GM18507 (cell line): Measurements from ENCODE around the gene STK26.
"Not testable (repeated sequence)": the region's sequence is repeated elsewhere in the genome, so short reads cannot be mapped to it uniquely, and the experiment has no call there.

Experiments
- DNase-seq: peaks from one replicate; pipeline ENCODE4 v3.0.0; 2011; ENCODE audit warnings: low read depth; ENCODE audit not compliant: insufficient read length; ENCODE audit errors: extremely low spot score
- FAIRE-seq: peaks from 2 replicates; lab custom pipeline; 2011; peaks lifted over from hg19 to GRCh38; lab: Jason Lieb, UNC

Gene STK26

GRCh38 chrX:132033166-132033565 lies 10.1 kb downstream of the STK26 start:
- peak; percentile 66 for FAIRE-seq
- no peak for DNase-seq

GRCh38 chrX:132034648-132035047 lies 11.5 kb downstream of the STK26 start:
- DNase-seq (no peak), FAIRE-seq (peak; percentile 55)

- no peak for FAIRE-seq
- DNase-seq = no peak
Observed at GRCh38 chrX:132037479-132037993, 14.4 kb downstream of the STK26 start.

- no peak for FAIRE-seq
- DNase-seq = no peak
Observed at GRCh38 chrX:132040066-132040465, 17.0 kb downstream of the STK26 start.

DNA sequence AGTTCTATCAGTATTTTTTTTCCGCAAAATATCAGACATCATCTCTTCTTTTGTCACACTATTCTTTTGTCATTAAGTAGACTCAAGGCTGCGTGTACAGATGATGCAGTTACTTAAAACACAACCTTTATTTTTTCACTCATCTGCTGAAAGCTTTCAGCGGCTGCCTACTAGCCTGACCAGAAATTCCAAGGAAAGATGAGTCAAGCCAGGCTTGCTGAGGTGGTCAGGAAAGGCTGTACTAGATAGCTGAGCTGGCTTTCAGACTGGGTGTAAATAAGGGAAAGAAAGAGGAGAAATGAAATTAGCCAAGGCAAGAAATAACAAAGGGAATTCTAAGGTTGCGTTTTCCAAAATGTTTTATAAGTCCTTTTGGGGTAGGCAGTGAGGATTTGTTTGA lies 17.9 kb downstream of the STK26 start:
- DNase-seq (no peak), FAIRE-seq (peak; percentile 5)

DNA sequence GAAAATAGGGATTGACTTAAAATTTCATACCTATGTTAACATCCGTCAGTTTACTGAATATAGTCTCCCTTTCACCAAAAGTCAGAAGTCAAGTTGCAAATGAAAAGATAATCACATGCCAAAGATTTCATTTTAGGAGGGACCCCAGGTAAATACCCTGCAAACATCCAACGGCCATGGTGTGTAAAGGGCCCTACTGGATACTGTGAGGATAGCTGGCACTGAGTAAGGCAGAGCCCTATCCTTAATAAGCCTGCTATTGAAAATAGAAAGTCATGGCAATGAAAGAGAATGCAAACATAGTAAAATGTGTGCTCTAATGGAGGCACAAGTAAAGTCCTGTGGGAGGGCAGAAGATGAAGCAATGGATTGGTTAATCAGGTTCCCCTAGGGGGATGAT lies 20.9 kb downstream of the STK26 start:
- DNase-seq (no peak), FAIRE-seq (no peak)

DNA sequence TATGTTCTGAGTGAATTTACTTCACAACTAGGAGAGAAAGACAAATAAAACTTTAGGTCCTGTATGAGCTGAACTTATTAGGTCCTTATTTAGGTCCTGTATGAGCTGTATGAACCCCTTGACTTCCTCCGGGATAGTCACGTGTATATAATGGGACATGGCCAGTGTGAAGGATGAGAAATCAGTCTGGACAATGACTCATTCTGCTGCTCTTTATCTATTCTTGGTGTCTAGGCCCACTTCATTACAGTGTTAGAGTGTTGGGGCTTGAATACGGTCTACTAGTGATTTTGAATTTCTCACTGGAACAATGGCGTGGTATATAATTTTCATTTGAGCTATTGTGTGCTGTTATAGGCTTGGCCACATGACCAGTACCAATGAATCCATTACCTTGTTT lies 21.9 kb downstream of the STK26 start:
- FAIRE-seq = no peak
- no peak for DNase-seq

GRCh38 chrX:132045456-132045855 lies 22.4 kb downstream of the STK26 start:
- DNase-seq = no peak

DNA sequence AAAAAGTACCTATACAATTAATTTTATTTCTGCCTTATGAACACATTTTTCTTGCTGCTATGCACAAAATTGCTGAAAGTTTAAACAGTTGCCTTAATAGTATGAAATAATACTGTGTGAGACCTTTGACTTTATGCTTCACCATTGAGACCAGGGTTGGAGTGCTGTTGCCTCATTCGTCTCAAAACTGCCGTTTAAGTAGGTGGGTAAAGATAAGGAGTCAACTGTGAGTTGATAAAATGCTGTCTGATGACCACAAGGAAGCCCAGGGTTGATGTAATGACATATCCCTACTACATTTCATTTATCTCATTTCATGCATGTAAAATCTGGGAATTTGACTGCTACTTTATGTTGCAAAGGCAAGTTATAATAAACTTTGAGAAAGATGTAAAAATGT lies 23.4 kb downstream of the STK26 start:
- no peak for FAIRE-seq
- DNase-seq = no peak

More at GRCh38 chrX:132045456-132045855, 22.4 kb downstream of the STK26 start:
- FAIRE-seq = no peak

GRCh38 chrX:132051778-132052177 lies 28.7 kb downstream of the STK26 start:
- not testable (repeated sequence) for DNase-seq, FAIRE-seq

GRCh38 chrX:132058050-132058449 lies 34.9 kb downstream of the STK26 start:
- no peak for DNase-seq
- FAIRE-seq = no peak

GRCh38 chrX:132058975-132059374 lies 35.9 kb downstream of the STK26 start:
- DNase-seq (no peak), FAIRE-seq (peak; percentile 53)

GRCh38 chrX:132059973-132060540 lies 37.0 kb downstream of the STK26 start:
- FAIRE-seq = peak; percentile 77
- no peak for DNase-seq

GRCh38 chrX:132063334-132063733 lies 40.2 kb downstream of the STK26 start:
- DNase-seq = no peak
- FAIRE-seq = no peak

GRCh38 chrX:132063862-132064261 lies 40.8 kb downstream of the STK26 start:
- no peak for FAIRE-seq
- no peak for DNase-seq

- FAIRE-seq = no peak
- no peak for DNase-seq
Observed at GRCh38 chrX:132068405-132068804, 45.3 kb downstream of the STK26 start.

- FAIRE-seq (no peak), DNase-seq (no peak)
Observed at GRCh38 chrX:132071254-132071653, 48.2 kb downstream of the STK26 start.

DNA sequence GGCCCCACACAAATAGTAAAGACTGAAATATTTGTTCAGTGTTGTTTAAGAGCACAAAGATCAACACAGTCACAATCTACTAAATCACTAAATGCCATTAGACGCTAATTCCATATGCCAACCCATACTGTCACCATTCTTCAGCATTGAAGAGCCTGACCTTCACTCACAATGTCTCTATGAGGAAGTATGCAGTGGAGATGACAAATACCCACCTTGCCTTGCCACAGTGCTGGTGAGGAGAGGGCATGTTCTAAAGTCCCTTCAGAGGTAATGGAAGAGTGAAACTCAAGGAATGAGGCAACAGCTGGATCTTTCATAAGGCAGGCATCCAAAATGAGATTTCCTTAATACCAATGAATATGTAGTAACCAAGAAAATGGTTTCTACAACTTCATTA lies 54.3 kb downstream of the STK26 start:
- DNase-seq = no peak
- no peak for FAIRE-seq

- DNase-seq (no peak), FAIRE-seq (no peak)
Observed at GRCh38 chrX:132077912-132078311, 54.8 kb downstream of the STK26 start.

DNA sequence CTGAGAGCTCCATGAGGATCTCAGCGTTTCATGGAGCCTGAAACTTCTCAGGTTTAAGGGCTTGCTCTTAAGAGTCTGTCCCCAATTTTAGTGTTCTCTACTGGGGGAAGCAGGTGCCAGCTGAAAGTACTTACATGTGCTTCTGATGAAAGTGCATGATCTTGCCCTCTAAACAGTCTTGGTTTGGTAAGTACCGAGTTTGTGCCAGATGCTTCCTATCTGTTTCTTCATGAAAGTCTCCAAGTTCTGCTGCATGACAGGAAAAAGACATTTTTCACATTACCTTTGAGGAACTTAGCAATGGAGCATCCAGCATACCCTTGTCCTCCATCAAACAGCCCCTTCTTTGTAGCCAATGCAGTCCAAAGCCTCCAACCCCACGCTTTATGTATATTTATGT lies 62.7 kb downstream of the STK26 start:
- FAIRE-seq (no peak), DNase-seq (no peak)

DNA sequence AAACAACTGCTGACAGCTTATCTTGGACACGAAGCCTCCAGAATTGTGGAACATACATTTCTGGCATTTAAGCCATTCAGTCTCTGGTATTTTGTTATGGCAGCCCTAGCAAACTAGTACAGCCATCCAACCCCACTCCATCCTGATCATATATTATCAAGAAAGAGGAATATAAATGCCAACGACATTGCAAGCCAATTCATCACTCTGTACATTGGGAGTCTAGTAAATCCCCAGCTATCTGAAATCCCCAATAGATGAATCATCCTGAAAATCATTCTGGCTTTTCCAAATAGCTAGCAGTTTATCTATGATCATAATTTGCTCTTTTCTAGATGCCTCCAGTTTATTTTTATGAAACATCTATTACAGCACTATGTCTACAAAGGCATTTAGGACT lies 63.6 kb downstream of the STK26 start:
- no peak for FAIRE-seq
- no peak for DNase-seq

DNA sequence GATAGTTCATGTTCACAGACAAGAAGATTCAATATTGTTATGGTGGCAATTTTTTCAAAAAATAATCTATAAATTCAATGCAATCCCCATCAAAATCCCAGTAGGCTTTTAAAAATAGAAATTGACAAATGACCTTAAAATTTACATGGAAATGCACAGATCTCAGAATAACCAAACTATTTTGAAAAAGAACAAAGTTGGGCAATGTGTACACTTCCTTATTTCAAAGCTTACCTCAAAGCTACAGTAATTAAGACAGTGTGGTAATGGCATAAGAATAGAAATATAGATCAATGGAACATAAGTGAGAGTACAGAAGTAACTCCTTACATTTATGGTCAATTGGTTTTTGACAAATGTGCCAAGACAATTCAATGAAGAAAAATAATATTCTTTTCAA lies 65.8 kb downstream of the STK26 start:
- no peak for FAIRE-seq
- DNase-seq = no peak
